ENCODE measurements around the gene SALL1. TPM values are rescaled to one million over a fixed set of nuclear protein-coding genes. Genes with fewer than 3 reads are reported as not detected.

The SALL1 gene
- total RNA-seq, 1 experiment from 2014 or later, result not detected

DNA sequence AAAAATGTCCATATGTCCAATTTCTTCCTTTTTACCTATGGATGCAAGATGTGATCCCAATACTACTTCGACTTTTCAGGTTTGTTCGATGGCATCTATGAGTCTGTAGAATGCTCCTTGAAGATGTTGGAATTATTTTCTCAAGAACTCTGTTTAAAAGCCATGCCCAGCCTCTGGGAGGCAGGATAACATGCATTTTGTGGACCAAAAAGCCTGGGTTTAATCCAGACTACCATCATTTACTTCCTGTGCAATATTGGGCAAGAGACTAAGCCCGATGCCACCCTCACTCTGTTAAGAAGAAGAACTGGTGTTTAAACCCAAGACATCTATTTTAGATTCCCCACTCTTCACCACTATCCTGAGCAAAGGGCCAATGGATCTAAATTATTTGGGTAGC, 42.8 kb upstream of the SALL1 start:
- H3K36me3 ChIP-seq (ENCODE audit: low read depth, low read length), result no peaks in the 10 kb centered on the region
- no peaks in the 10 kb centered on the region for H3K4me1 ChIP-seq (ENCODE audit: insufficient read depth, low read length)
- H3K4me3 ChIP-seq (ENCODE audit: low read length), result no peak overlapping the region
- H3K9me2 ChIP-seq (replicated peaks; ENCODE audit: low read length), result no peaks in the 10 kb centered on the region
- intact Hi-C loops (cut with micrococcal nuclease), result no loop called here
- H3F3A ChIP-seq (ENCODE audit: low read length, unreplicated experiment), result no peaks in the 10 kb centered on the region
- ChIA-PET POLR2A (ENCODE audit: unreplicated experiment) (no interaction called here), CTCF (no interaction called here)
- no peak overlapping the region for H3K4me2 ChIP-seq (ENCODE audit: low read length)
- DNase-seq (no peak), ATAC-seq (no peak)
- TF ChIP-seq, protein P1, sequence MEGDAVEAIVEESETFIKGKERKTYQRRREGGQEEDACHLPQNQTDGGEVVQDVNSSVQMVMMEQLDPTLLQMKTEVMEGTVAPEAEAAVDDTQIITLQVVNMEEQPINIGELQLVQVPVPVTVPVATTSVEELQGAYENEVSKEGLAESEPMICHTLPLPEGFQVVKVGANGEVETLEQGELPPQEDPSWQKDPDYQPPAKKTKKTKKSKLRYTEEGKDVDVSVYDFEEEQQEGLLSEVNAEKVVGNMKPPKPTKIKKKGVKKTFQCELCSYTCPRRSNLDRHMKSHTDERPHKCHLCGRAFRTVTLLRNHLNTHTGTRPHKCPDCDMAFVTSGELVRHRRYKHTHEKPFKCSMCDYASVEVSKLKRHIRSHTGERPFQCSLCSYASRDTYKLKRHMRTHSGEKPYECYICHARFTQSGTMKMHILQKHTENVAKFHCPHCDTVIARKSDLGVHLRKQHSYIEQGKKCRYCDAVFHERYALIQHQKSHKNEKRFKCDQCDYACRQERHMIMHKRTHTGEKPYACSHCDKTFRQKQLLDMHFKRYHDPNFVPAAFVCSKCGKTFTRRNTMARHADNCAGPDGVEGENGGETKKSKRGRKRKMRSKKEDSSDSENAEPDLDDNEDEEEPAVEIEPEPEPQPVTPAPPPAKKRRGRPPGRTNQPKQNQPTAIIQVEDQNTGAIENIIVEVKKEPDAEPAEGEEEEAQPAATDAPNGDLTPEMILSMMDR (conservative IDR thresholded peaks at IDR 0.05; ENCODE audit: low read depth, low read length), result no peak
- TF ChIP-seq EZH2phosphoT487 (IDR thresholded peaks at IDR 0.05; ENCODE audit: borderline replicate concordance, low read length), result no peak
- TF ChIP-seq EZH2 (IDR thresholded peaks at IDR 0.05; ENCODE audit: low read length, unreplicated experiment), result no peak
- no TSS peak for BruUV-seq (replicated peaks)
- H2AFZ ChIP-seq (ENCODE audit: low read length), result no peak overlapping the region
- no peaks in the 10 kb centered on the region for H3K79me2 ChIP-seq (ENCODE audit: low read length)
- H4K20me1 ChIP-seq (ENCODE audit: low read length), result no peaks in the 10 kb centered on the region
- H3K27me3 ChIP-seq (ENCODE audit: low read length), result no peaks in the 10 kb centered on the region
- no peaks in the 10 kb centered on the region for H3K9me3 ChIP-seq (ENCODE audit: low read length)
- H3K9ac ChIP-seq (ENCODE audit: low read length), result no peak overlapping the region
- no peak overlapping the region for H3K27ac ChIP-seq (ENCODE audit: low read length)

DNA sequence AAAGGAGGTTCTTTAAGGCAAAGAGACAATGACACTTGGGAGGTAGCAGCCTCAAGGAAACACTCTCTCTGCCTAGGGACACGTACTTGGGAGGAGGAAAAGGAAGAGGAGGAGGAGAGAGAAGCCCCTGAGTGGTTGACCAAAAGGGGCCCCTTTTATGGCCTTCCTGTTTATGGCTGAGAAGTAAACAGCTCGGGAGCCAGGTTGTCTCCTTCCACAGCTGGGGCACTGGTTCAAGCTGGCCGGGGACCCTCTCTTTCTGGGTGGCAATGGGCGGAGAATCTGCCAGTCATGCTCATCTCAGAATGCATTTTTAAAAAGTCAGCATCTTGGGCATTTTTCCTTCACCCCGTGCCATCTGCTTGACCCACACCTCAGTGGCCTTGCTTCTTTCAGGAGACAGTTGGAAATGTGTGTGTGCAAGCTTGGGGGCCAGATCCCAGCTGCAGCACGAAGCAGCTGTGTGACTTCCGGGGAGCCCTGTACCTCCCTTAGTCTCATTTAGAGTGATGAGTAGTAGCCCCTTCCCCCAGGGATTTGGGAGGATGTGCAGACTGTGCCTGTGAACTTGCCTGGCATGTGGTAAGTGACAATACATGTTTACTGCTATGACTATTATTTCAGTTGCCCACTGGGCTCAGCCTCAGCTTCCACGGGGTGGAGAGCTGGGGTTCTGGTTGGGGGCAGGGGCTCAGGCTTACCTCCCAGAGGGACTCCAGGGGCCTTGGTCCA, 33.8 kb upstream of the SALL1 start:
- DNase-seq, result no peak
- TF ChIP-seq, protein P1 (conservative IDR thresholded peaks at IDR 0.05; ENCODE audit: low read depth, low read length), result no peak
- TF ChIP-seq EZH2 (IDR thresholded peaks at IDR 0.05; ENCODE audit: low read length, unreplicated experiment) (no peak), EZH2phosphoT487 (IDR thresholded peaks at IDR 0.05; ENCODE audit: borderline replicate concordance, low read length) (no peak)
- H3K4me1 ChIP-seq (ENCODE audit: insufficient read depth, low read length), result no peaks in the 10 kb centered on the region
- H3K27me3 ChIP-seq (ENCODE audit: low read length), result no peaks in the 10 kb centered on the region
- no TSS peak for BruUV-seq (replicated peaks)
- H3K4me2 ChIP-seq (ENCODE audit: low read length), result no peak overlapping the region
- intact Hi-C loops (cut with micrococcal nuclease), result no loop called here
- H3K4me3 ChIP-seq (ENCODE audit: low read length), result no peak overlapping the region
- CTCF ChIA-PET, result no interaction called here
- H3K9me2 ChIP-seq (replicated peaks; ENCODE audit: low read length), result no peaks in the 10 kb centered on the region
- no peaks in the 10 kb centered on the region for H3F3A ChIP-seq (ENCODE audit: low read length, unreplicated experiment)
- H3K79me2 ChIP-seq (ENCODE audit: low read length), result no peaks in the 10 kb centered on the region
- no peaks in the 10 kb centered on the region for H3K36me3 ChIP-seq (ENCODE audit: low read depth, low read length)
- POLR2A ChIA-PET (ENCODE audit: unreplicated experiment), result no interaction called here
- no peak for ATAC-seq
- no peaks in the 10 kb centered on the region for H4K20me1 ChIP-seq (ENCODE audit: low read length)
- no peak overlapping the region for H3K27ac ChIP-seq (ENCODE audit: low read length)
- H3K9me3 ChIP-seq (ENCODE audit: low read length), result no peaks in the 10 kb centered on the region
- H3K9ac ChIP-seq (ENCODE audit: low read length), result no peak overlapping the region
- H2AFZ ChIP-seq (ENCODE audit: low read length), result no peak overlapping the region

DNA sequence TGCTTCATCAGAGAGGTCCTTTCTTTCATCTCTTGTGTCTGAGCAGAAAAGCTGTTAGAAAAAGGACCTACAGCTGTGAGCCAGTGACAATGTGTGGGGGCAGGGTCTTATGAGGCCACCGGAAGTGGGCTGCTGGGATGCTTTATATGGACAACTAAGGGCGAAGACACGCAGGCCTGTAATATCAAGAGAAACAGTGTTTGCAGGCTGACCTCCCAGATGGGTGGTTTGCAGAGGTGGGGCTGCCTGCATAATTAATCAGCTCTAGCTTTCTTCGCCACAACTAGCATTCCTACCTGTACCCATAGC, 30.4 kb upstream of the SALL1 start:
- CTCF ChIA-PET, result no interaction called here
- Histone ChIP-seq H3K4me3 (ENCODE audit: low read length) (no peak overlapping the region), H3K9me3 (ENCODE audit: low read length) (no peaks in the 10 kb centered on the region), H3K79me2 (ENCODE audit: low read length) (no peaks in the 10 kb centered on the region), H3K27me3 (ENCODE audit: low read length) (no peaks in the 10 kb centered on the region), H3K4me1 (ENCODE audit: insufficient read depth, low read length) (no peaks in the 10 kb centered on the region), H3K9ac (ENCODE audit: low read length) (no peak overlapping the region), H3K9me2 (replicated peaks; ENCODE audit: low read length) (no peaks in the 10 kb centered on the region), H3F3A (ENCODE audit: low read length, unreplicated experiment) (no peaks in the 10 kb centered on the region), H4K20me1 (ENCODE audit: low read length) (no peaks in the 10 kb centered on the region), H3K36me3 (ENCODE audit: low read depth, low read length) (no peaks in the 10 kb centered on the region), H2AFZ (ENCODE audit: low read length) (no peak overlapping the region), H3K4me2 (ENCODE audit: low read length) (no peak overlapping the region), H3K27ac (ENCODE audit: low read length) (no peak overlapping the region)
- DNase-seq (no peak), ATAC-seq (no peak)
- TF ChIP-seq EZH2phosphoT487 (IDR thresholded peaks at IDR 0.05; ENCODE audit: borderline replicate concordance, low read length), result no peak
- TF ChIP-seq, protein P1 (conservative IDR thresholded peaks at IDR 0.05; ENCODE audit: low read depth, low read length), result no peak
- no peak for TF ChIP-seq EZH2 (IDR thresholded peaks at IDR 0.05; ENCODE audit: low read length, unreplicated experiment)
- intact Hi-C loops (cut with micrococcal nuclease), result no loop called here
- no TSS peak for BruUV-seq (replicated peaks)
- POLR2A ChIA-PET (ENCODE audit: unreplicated experiment), result no interaction called here

Measured in PC-3 (cell line).